Suppressor macrophage treated with lipopolysaccharide for 4 hours (primary cell): ENCODE measurements around the gene PRKN.
"Not testable (repeated sequence)": the region's sequence is repeated elsewhere in the genome, so short reads cannot be mapped to it uniquely, and the experiment has no call there.

Experiments used
- DNase-seq: peaks from one replicate; pipeline ENCODE4 v3.0.0-alpha.2; 2020

PRKN gene

GRCh38 chr6:161882196-161882765, 845.3 kb downstream of the PRKN start:
- no peak for DNase-seq

GRCh38 chr6:161880056-161880455, 847.5 kb downstream of the PRKN start:
- DNase-seq: no peak

- DNase-seq: no peak
Measured at GRCh38 chr6:161876231-161876630, 851.3 kb downstream of the PRKN start.

GRCh38 chr6:161870236-161870901, 857.2 kb downstream of the PRKN start:
- no peak for DNase-seq

- no peak for DNase-seq
Measured at GRCh38 chr6:161869491-161869890, 858.1 kb downstream of the PRKN start.

- no peak for DNase-seq
Measured at GRCh38 chr6:161866570-161866969, 861.0 kb downstream of the PRKN start.

- DNase-seq: not testable (repeated sequence)
Measured at GRCh38 chr6:161861061-161861460, 866.5 kb downstream of the PRKN start.

- no peak for DNase-seq
Measured at GRCh38 chr6:161853657-161854056, 873.9 kb downstream of the PRKN start.

- not testable (repeated sequence) for DNase-seq
Measured at GRCh38 chr6:161851486-161851885, 876.1 kb downstream of the PRKN start.

GRCh38 chr6:161850562-161850961, 877.0 kb downstream of the PRKN start:
- no peak for DNase-seq

- DNase-seq: no peak
Measured at GRCh38 chr6:161847628-161848027, 879.9 kb downstream of the PRKN start.

GRCh38 chr6:161844804-161845203, 882.8 kb downstream of the PRKN start:
- DNase-seq: no peak

- no peak for DNase-seq
Measured at GRCh38 chr6:161843066-161843465, 884.5 kb downstream of the PRKN start.

- DNase-seq: no peak
Measured at GRCh38 chr6:161840380-161840779, 887.2 kb downstream of the PRKN start.

GRCh38 chr6:161838306-161839035, 889.1 kb downstream of the PRKN start:
- DNase-seq: no peak

- DNase-seq: no peak
Measured at GRCh38 chr6:161837854-161838253, 889.7 kb downstream of the PRKN start.

- no peak for DNase-seq
Measured at GRCh38 chr6:161837449-161837735, 890.2 kb downstream of the PRKN start.

GRCh38 chr6:161836643-161837448, 890.7 kb downstream of the PRKN start:
- DNase-seq: no peak

GRCh38 chr6:161835500-161836215, 891.9 kb downstream of the PRKN start:
- no peak for DNase-seq

- DNase-seq: no peak
Measured at GRCh38 chr6:161834426-161834825, 893.1 kb downstream of the PRKN start.

- DNase-seq: no peak
Measured at GRCh38 chr6:161833099-161833860, 894.3 kb downstream of the PRKN start.

GRCh38 chr6:161832622-161833021, 894.9 kb downstream of the PRKN start:
- DNase-seq: no peak
